Measurements from ENCODE around the gene OR2V1.

DNA sequence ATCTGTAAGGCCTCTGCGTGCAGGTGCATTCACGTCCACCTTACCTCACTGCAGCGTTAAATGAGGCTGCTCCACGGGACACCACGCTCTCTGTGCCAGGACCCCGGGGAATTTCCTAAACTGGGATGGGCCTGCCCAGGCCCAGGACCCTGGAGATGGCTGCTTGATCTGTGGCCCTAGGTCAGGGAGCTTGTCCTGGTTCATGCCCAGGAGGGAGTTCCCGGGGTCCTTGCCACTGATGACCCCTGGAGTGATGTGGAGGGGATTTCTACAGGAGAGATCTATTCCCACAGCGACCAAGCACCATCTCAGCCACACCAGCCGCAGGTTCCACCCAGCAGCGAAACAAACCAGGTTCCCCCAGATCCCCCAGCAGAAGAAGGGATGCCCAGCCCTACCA lies 3.5 kb downstream of the OR2V1 start:
- no peak for TF ChIP-seq POLR2A (IDR thresholded peaks at IDR 0.05)
- TF ChIP-seq, protein P1, sequence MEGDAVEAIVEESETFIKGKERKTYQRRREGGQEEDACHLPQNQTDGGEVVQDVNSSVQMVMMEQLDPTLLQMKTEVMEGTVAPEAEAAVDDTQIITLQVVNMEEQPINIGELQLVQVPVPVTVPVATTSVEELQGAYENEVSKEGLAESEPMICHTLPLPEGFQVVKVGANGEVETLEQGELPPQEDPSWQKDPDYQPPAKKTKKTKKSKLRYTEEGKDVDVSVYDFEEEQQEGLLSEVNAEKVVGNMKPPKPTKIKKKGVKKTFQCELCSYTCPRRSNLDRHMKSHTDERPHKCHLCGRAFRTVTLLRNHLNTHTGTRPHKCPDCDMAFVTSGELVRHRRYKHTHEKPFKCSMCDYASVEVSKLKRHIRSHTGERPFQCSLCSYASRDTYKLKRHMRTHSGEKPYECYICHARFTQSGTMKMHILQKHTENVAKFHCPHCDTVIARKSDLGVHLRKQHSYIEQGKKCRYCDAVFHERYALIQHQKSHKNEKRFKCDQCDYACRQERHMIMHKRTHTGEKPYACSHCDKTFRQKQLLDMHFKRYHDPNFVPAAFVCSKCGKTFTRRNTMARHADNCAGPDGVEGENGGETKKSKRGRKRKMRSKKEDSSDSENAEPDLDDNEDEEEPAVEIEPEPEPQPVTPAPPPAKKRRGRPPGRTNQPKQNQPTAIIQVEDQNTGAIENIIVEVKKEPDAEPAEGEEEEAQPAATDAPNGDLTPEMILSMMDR (IDR thresholded peaks at IDR 0.05): no peak

Measured in suprapubic skin (tissue), 3 donors.